SJSA1 (cell line): ENCODE measurements around the gene TNC. TPM values are rescaled to one million over a fixed set of nuclear protein-coding genes. Genes with fewer than 3 reads are reported as not detected.
"Not testable (repeated sequence)": the region's sequence is repeated elsewhere in the genome, so short reads cannot be mapped to it uniquely, and the experiment has no call there.

Experiments used
- DNase-seq, 2 experiments: peaks; one replicate each; pipeline ENCODE4 v3.0.0-alpha.2; 2015 to 2020; ENCODE audit warnings: low spot score in 2 of 2, low read depth in 1 of 2
- H3K27ac ChIP-seq: fragments of 250-450 bp; sonication (Bioruptor Pico); 2 replicates; pipeline ENCODE4 v1.5.1; 2020; ENCODE audit warnings: mild to moderate bottlenecking, moderate library complexity
- H3K27me3 ChIP-seq: fragments of 250-450 bp; sonication (Bioruptor Pico); replicated peaks from 2 replicates; pipeline ENCODE4 v1.5.1; 2020; ENCODE audit warnings: mild to moderate bottlenecking, moderate library complexity
- H3K36me3 ChIP-seq: fragments of 250-450 bp; sonication (Bioruptor Pico); 2 replicates; pipeline ENCODE4 v1.5.1; 2020; ENCODE audit warnings: mild to moderate bottlenecking
- H3K4me1 ChIP-seq: fragments of 250-450 bp; sonication (Bioruptor Pico); replicated peaks from 2 replicates; pipeline ENCODE4 v1.6.1; 2021; ENCODE audit warnings: mild to moderate bottlenecking
- H3K4me3 ChIP-seq: fragments of 250-450 bp; sonication (Bioruptor Pico); 2 replicates; pipeline ENCODE4 v1.5.1; 2020; ENCODE audit warnings: mild to moderate bottlenecking
- H3K9me3 ChIP-seq: fragments of 250-450 bp; sonication (Bioruptor Pico); replicated peaks from 2 replicates; pipeline ENCODE4 v1.5.1; 2020; ENCODE audit warnings: mild to moderate bottlenecking
- total RNA-seq: library from RNA; depleted of rRNA; stranded (reverse); fragments of >200 nt; shearing (Covaris generic); gene quantifications from 2 replicates; pipeline ENCODE4 v1.2.3, GENCODE V29; 2014

TNC gene
- total RNA-seq, 1 experiment from 2014 or later: 37.6 TPM

- Histone ChIP-seq H3K27me3 (no peaks in the 10 kb centered on the region), H3K4me1 (peaks cover 24% of the 10 kb centered on the region), H3K9me3 (no peaks in the 10 kb centered on the region), H3K36me3 (no peaks in the 10 kb centered on the region), H3K4me3 (no peak overlapping the region), H3K27ac (no peak overlapping the region)
- no peak for DNase-seq
Observed at GRCh38 chr9:115144706-115145105, 26.7 kb upstream of the TNC start.

- no peaks in the 10 kb centered on the region for H3K9me3 ChIP-seq
- H3K27me3 ChIP-seq: no peaks in the 10 kb centered on the region
- H3K4me1 ChIP-seq: peaks cover 24% of the 10 kb centered on the region
- no peak overlapping the region for H3K4me3 ChIP-seq
- no peak overlapping the region for H3K27ac ChIP-seq
- no peaks in the 10 kb centered on the region for H3K36me3 ChIP-seq
- DNase-seq: no peak
Observed at GRCh38 chr9:115143689-115144088, 25.7 kb upstream of the TNC start.

- H3K27ac ChIP-seq: no peak overlapping the region
- H3K4me1 ChIP-seq: peaks cover 22% of the 10 kb centered on the region
- H3K4me3 ChIP-seq: no peak overlapping the region
- no peak for DNase-seq
- no peaks in the 10 kb centered on the region for H3K27me3 ChIP-seq
- H3K9me3 ChIP-seq: no peaks in the 10 kb centered on the region
- H3K36me3 ChIP-seq: no peaks in the 10 kb centered on the region
Observed at GRCh38 chr9:115142517-115143270, 24.7 kb upstream of the TNC start.

- no peak overlapping the region for H3K27ac ChIP-seq
- H3K4me1 ChIP-seq: peaks cover 16% of the 10 kb centered on the region
- no peaks in the 10 kb centered on the region for H3K27me3 ChIP-seq
- DNase-seq: no peak
- H3K4me3 ChIP-seq: no peak overlapping the region
- no peaks in the 10 kb centered on the region for H3K36me3 ChIP-seq
- no peaks in the 10 kb centered on the region for H3K9me3 ChIP-seq
Observed at GRCh38 chr9:115142090-115142489, 24.1 kb upstream of the TNC start.

GRCh38 chr9:115141612-115142011 is 23.7 kb upstream of the TNC start:
- Histone ChIP-seq H3K9me3 (no peaks in the 10 kb centered on the region), H3K4me3 (no peak overlapping the region), H3K27ac (no peak overlapping the region), H3K36me3 (no peaks in the 10 kb centered on the region), H3K27me3 (no peaks in the 10 kb centered on the region), H3K4me1 (peaks cover 12% of the 10 kb centered on the region)
- DNase-seq: no peak

- DNase-seq: no peak
- no peak overlapping the region for H3K27ac ChIP-seq
- H3K36me3 ChIP-seq: no peaks in the 10 kb centered on the region
- H3K4me3 ChIP-seq: no peak overlapping the region
- peaks cover 18% of the 10 kb centered on the region for H3K4me1 ChIP-seq
- H3K27me3 ChIP-seq: no peaks in the 10 kb centered on the region
- H3K9me3 ChIP-seq: no peaks in the 10 kb centered on the region
Observed at GRCh38 chr9:115138151-115138550, 20.2 kb upstream of the TNC start.

- Histone ChIP-seq H3K9me3 (no peaks in the 10 kb centered on the region), H3K4me1 (peaks cover 18% of the 10 kb centered on the region), H3K27me3 (no peaks in the 10 kb centered on the region), H3K27ac (no peak overlapping the region), H3K4me3 (no peak overlapping the region), H3K36me3 (no peaks in the 10 kb centered on the region)
- DNase-seq: no peak
Observed at GRCh38 chr9:115137526-115137925, 19.6 kb upstream of the TNC start.

- no peaks in the 10 kb centered on the region for H3K36me3 ChIP-seq
- no peaks in the 10 kb centered on the region for H3K9me3 ChIP-seq
- no peak overlapping the region for H3K27ac ChIP-seq
- peaks cover 18% of the 10 kb centered on the region for H3K4me1 ChIP-seq
- DNase-seq: no peak
- no peaks in the 10 kb centered on the region for H3K27me3 ChIP-seq
- H3K4me3 ChIP-seq: no peak overlapping the region
Observed at GRCh38 chr9:115135821-115136778, 18.1 kb upstream of the TNC start.

GRCh38 chr9:115134941-115135340 is 17.0 kb upstream of the TNC start:
- DNase-seq: no peak
- H3K4me1 ChIP-seq: peaks cover 18% of the 10 kb centered on the region
- H3K9me3 ChIP-seq: no peaks in the 10 kb centered on the region
- no peaks in the 10 kb centered on the region for H3K27me3 ChIP-seq
- H3K36me3 ChIP-seq: no peaks in the 10 kb centered on the region
- H3K27ac ChIP-seq: no peak overlapping the region
- H3K4me3 ChIP-seq: no peak overlapping the region

GRCh38 chr9:115133649-115134048 is 15.7 kb upstream of the TNC start:
- no peak overlapping the region for H3K4me3 ChIP-seq
- DNase-seq: no peak
- H3K9me3 ChIP-seq: no peaks in the 10 kb centered on the region
- H3K4me1 ChIP-seq: peaks cover 18% of the 10 kb centered on the region
- no peaks in the 10 kb centered on the region for H3K36me3 ChIP-seq
- no peaks in the 10 kb centered on the region for H3K27me3 ChIP-seq
- no peak overlapping the region for H3K27ac ChIP-seq

GRCh38 chr9:115132648-115133047 is 14.7 kb upstream of the TNC start:
- Histone ChIP-seq H3K4me1 (peaks cover 18% of the 10 kb centered on the region), H3K4me3 (no peak overlapping the region), H3K27me3 (no peaks in the 10 kb centered on the region), H3K9me3 (no peaks in the 10 kb centered on the region), H3K36me3 (no peaks in the 10 kb centered on the region), H3K27ac (no peak overlapping the region)
- no peak for DNase-seq

- Histone ChIP-seq H3K4me1 (peaks cover 17% of the 10 kb centered on the region), H3K27ac (no peak overlapping the region), H3K9me3 (no peaks in the 10 kb centered on the region), H3K4me3 (no peak overlapping the region), H3K27me3 (no peaks in the 10 kb centered on the region), H3K36me3 (no peaks in the 10 kb centered on the region)
- no peak for DNase-seq
Observed at GRCh38 chr9:115130176-115130575, 12.2 kb upstream of the TNC start.

GRCh38 chr9:115128726-115129125 is 10.8 kb upstream of the TNC start:
- not testable (repeated sequence) for H3K27ac ChIP-seq, DNase-seq

GRCh38 chr9:115127191-115127817 is 9.3 kb upstream of the TNC start:
- Histone ChIP-seq H3K36me3 (no peaks in the 10 kb centered on the region), H3K9me3 (no peaks in the 10 kb centered on the region), H3K4me1 (no peaks in the 10 kb centered on the region), H3K27ac (no peak overlapping the region), H3K4me3 (no peak overlapping the region), H3K27me3 (no peaks in the 10 kb centered on the region)
- no peak for DNase-seq

More at GRCh38 chr9:115128726-115129125, 10.8 kb upstream of the TNC start:
- H3K27me3 ChIP-seq, H3K36me3 ChIP-seq, H3K9me3 ChIP-seq, H3K4me1 ChIP-seq, H3K4me3 ChIP-seq: not testable (repeated sequence)
